Measurements from ENCODE around the gene GBA3.

Gene GBA3

DNA sequence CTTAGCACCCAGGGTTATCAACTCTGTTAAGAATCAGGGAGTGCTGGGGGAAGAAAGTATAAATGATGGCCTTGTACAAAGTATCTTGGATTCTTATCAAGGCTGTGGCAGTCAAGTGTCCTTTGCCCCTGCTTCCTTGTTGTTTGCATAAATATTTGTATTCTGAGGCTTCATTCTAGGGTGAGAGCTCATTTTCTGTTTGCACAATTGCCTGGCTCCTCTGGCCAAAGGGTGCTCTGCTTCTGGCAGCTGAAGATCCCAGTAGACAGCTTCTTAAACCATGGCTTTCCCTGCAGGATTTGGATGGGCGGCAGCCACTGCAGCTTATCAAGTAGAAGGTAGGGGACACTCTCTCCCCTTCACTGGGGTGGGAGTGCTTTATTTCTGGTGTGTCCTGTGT, at the start of gene GBA3:
TSS of gene GBA3 (plus strand) at position 202 of the 400 bp plus-strand sequence.
- no peak for DNase-seq (ENCODE audit: low read depth in 1 of 2, low spot score in 1 of 2)

GRCh38 chr4:22643952-22644351, 48.8 kb upstream of the GBA3 start:
- DNase-seq (ENCODE audit: low read depth in 1 of 2, low spot score in 1 of 2): no peak

- DNase-seq (ENCODE audit: low read depth in 1 of 2, low spot score in 1 of 2): no peak
These were observed 47.1 kb upstream of the GBA3 start for GRCh38 chr4:22645481-22646182.

DNA sequence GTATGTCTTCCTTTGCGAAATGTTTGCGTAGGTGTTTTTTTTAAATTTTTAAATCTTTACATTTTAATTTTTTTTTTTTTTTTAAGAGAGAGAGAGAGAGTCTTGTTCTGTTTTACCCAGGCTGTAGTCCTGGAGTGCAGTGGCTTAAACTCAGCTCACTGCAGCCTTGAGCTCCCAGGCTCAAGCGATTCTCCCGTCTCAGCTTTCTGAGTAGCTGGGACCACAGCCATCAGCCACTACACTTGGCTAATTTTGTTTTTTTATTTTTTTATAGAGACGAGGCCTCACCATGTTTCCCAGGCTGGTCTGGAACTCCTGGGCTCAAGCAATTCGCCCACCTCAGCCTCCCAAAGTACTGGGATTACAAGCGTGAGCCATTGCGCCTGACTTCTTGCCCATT, 43.7 kb upstream of the GBA3 start:
- no peak for DNase-seq (ENCODE audit: low read depth in 1 of 2, low spot score in 1 of 2)

DNA sequence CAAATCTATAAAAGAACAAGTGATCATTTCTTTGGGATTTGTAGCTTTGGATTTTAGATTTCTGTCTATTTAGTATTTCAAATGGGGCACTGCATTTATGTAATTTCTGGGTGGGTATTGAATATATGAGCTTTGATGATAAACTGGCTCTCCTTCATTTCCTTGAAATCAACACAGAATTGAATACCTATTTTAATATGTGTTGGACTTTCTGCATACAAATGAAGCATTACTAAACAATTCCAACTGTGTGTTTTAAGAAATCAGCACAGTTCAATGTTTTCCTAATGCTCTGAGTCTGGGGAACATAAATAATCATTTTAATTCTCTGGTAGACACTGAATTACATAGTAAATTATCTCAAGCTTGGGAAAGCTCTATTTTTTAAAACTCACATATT, 42.0 kb upstream of the GBA3 start:
- DNase-seq (ENCODE audit: low read depth in 1 of 2, low spot score in 1 of 2): no peak

- no peak for DNase-seq (ENCODE audit: low read depth in 1 of 2, low spot score in 1 of 2)
These were observed 39.0 kb upstream of the GBA3 start for GRCh38 chr4:22653752-22654151.

DNA sequence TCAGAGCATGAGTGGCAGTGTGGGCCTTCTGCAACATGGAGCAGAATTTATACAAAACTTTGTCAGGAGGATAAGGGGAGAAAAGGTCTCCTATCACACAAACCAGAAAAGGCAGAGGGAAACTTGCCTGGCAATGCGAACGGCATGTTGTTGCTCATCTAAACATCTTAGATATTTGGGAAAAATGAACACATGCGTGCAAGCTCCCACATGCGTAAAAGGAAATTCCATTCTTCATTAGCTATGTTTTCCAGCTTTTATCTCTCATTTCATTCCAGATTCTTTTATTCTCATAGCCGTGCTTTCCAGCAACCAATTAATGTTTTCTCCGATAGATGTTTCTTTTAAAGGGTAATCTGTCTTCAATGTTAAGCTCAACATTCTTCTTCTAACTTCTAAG, 31.3 kb upstream of the GBA3 start:
- DNase-seq (ENCODE audit: low read depth in 1 of 2, low spot score in 1 of 2): no peak

DNA sequence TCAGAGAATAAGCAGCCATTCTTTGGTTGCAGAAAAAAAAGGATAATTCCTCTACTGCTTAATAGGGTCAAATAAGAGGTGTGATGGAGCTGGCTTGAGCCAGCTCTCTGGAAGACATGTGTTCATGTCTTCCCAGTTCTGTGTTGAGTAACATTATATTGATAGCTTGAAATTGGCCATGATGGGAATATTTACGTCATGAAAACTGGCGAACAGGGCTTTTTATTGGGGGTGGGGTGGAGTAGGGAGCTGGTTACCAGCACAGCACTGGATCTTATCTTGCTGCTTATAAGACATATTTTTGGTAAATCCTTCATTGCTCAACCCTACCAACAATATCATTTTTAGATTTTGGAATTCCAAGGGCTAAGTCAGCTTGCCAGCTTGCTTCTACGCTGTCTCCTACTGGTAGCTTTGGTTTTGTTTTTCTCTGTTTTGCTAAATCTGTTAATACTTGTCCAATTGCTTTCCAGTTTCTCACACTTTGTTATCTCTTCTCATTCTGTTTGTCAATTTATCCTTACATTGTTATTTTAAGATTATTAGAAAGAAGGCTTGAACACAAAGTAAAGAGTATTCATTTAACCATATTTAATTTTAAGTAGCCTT, 25.3 kb upstream of the GBA3 start:
- no peak for DNase-seq (ENCODE audit: low read depth in 1 of 2, low spot score in 1 of 2)

GRCh38 chr4:22668301-22668700, 24.4 kb upstream of the GBA3 start:
- no peak for DNase-seq (ENCODE audit: low read depth in 1 of 2, low spot score in 1 of 2)

DNA sequence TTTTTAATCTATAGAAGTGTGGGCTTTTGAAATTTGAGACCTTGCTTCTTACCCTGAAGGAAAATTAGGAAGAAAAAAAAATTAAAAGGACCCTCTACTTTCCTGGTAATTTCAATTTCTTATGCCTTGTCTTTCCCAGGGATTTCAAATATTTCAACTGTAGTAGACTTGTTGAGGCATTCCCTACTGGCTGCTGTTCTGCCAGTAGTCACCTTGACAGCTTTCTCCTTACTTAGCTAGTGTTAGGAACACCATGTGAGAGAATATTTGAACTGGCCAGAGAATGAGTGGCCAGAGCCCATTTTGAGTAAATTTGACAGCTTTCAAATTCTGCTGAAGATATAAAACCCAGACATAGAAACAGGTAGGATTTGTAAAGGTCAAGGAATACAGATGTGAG, 24.0 kb upstream of the GBA3 start:
- DNase-seq (ENCODE audit: low read depth in 1 of 2, low spot score in 1 of 2): no peak

- DNase-seq (ENCODE audit: low read depth in 1 of 2, low spot score in 1 of 2): no peak
These were observed 21.8 kb upstream of the GBA3 start for GRCh38 chr4:22670956-22671355.

GRCh38 chr4:22672519-22672918, 20.2 kb upstream of the GBA3 start:
- no peak for DNase-seq (ENCODE audit: low read depth in 1 of 2, low spot score in 1 of 2)

GRCh38 chr4:22672944-22673343, 19.8 kb upstream of the GBA3 start:
- no peak for DNase-seq (ENCODE audit: low read depth in 1 of 2, low spot score in 1 of 2)

GRCh38 chr4:22674700-22675099, 18.0 kb upstream of the GBA3 start:
- no peak for DNase-seq (ENCODE audit: low read depth in 1 of 2, low spot score in 1 of 2)

DNA sequence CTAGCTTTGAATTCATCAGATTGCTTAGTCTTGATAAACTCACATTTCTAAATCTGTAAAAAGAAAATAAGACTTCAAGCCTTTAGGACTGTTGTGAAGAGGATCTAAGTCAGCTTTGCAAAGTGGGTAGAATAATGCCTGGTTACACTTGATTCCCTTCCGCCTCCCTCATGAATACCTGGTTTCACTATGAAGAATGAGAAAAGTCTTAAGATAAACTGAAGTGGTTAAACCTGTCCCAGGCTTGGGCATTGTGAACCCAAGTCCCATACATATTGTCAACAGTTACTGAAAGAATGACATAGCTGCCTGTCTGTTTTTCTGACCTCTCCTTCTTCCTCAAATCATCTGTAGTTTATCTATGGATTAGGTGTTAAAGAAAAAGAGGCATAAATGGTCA, 16.7 kb upstream of the GBA3 start:
- no peak for DNase-seq (ENCODE audit: low read depth in 1 of 2, low spot score in 1 of 2)

DNA sequence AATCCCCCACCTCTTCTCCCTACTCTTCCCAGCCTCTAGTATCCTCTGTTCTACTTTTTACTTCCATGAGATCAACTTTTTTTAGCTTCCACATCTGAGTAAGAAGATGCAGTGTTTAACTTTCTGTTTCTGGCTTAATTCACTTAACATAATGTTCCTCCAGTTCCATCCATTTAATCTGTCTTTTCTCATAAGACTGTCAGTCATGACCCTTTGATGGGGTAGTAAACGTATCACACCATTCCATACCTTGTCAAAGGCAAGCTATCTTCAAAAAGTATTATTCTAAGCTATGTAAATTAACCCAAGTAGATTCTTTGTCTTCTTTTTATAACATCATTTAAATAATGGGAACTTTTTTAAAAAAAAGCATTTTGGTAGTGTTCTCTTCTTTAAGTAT, 15.0 kb upstream of the GBA3 start:
- DNase-seq (ENCODE audit: low read depth in 1 of 2, low spot score in 1 of 2): no peak

- DNase-seq (ENCODE audit: low read depth in 1 of 2, low spot score in 1 of 2): no peak
These were observed 13.5 kb upstream of the GBA3 start for GRCh38 chr4:22678940-22679854.

GRCh38 chr4:22680065-22680642, 12.6 kb upstream of the GBA3 start:
- DNase-seq (ENCODE audit: low read depth in 1 of 2, low spot score in 1 of 2): no peak

- no peak for DNase-seq (ENCODE audit: low read depth in 1 of 2, low spot score in 1 of 2)
These were observed 9.0 kb upstream of the GBA3 start for GRCh38 chr4:22683726-22684125.

DNA sequence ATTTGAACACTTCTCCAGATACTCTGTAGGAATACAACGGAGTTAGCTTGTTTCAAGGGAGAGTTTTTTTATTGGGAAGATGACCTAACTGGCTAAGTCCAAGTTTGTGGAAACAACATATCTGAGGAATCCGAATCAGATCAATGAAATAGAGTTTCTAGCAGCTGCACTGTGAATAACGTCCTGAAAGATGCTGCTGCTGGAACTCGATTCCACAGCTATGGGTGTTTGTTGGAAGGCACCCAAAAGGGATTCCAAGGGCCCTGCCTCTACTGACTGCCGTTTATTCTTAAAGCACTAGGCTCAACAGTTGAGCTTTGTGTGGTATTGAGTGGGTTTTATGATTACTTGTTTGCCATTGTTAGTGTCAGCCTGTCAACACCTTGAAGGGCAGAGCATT, 6.6 kb upstream of the GBA3 start:
- DNase-seq (ENCODE audit: low read depth in 1 of 2, low spot score in 1 of 2): no peak

GRCh38 chr4:22688236-22688635, 4.5 kb upstream of the GBA3 start:
- no peak for DNase-seq (ENCODE audit: low read depth in 1 of 2, low spot score in 1 of 2)

DNA sequence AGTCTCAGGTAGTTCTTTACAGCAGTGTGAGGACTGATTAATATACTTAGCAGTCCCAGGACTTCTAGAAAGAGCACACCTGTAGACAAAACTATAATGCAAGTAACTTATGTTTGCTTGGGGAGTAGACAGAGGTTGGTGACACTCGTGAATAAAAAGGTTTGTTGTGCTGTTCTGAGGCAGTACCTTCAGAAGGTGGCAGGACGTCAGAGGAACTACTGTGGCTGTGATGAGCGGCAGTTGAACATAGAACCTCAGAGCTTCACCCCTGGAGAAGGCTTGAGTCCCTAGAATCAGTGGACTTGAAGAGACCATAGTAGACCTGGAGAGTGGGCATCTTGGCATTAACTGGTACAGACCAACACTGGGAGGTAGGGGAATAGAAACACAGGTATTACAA, 3.3 kb upstream of the GBA3 start:
- DNase-seq (ENCODE audit: low read depth in 1 of 2, low spot score in 1 of 2): no peak

Data from activated T-helper 1 cell treated with anti-CD3 and anti-CD28 coated beads, Interleukin-2, amount 50 U/mL, for 16 hours (primary cell).